IPS-18a (cell line): Measurements from ENCODE around the gene KCTD19.

Experiments
- H3K27ac ChIP-seq: one replicate; pipeline ENCODE4 v1.5.1; 2013; ENCODE audit warnings: low read length
- H3K27me3 ChIP-seq: one replicate; pipeline ENCODE4 v1.6.1; 2013; ENCODE audit warnings: mild to moderate bottlenecking, low read length; ENCODE audit not compliant: control insufficient read depth, insufficient read depth
- H3K36me3 ChIP-seq: one replicate; pipeline ENCODE4 v1.6.1; 2013; ENCODE audit warnings: low read depth, low read length; ENCODE audit not compliant: control insufficient read depth
- H3K4me1 ChIP-seq: one replicate; pipeline ENCODE4 v1.6.1; 2013; ENCODE audit warnings: low read depth, low read length; ENCODE audit not compliant: control insufficient read depth
- H3K4me3 ChIP-seq: one replicate; pipeline ENCODE4 v1.5.1; 2013; ENCODE audit warnings: low read length
- H3K9ac ChIP-seq: one replicate; pipeline ENCODE4 v1.6.1; 2013; ENCODE audit warnings: mild to moderate bottlenecking, low read length, moderate library complexity
- H3K9me3 ChIP-seq: one replicate; pipeline ENCODE4 v1.6.1; 2013; ENCODE audit warnings: low read depth, low read length; ENCODE audit not compliant: control insufficient read depth

The KCTD19 gene

DNA sequence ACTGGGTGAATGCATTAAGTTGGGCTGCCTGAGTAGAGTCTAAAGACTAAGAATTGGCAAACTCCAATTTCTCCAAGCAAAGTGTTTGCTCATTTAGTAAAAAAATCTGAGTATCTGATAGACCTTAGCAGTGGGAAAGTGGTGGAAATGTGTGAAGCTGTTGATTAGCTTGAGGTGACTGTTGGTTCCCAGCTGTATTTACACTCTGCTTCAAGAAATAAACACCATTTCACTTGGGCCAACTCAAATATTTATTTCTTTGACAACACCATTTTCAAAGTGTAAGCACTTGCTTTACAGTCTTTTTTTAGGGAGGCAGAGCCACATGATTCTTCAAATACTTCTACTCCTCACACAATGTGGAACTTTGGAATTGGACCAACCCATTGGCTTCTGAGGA lies 8.7 kb downstream of the KCTD19 start:
- Histone ChIP-seq H3K9ac (no peak overlapping the region), H3K27ac (no peak overlapping the region), H3K4me3 (no peak overlapping the region), H3K36me3 (no peaks in the 10 kb centered on the region), H3K9me3 (no peaks in the 10 kb centered on the region), H3K4me1 (peaks cover 3% of the 10 kb centered on the region), H3K27me3 (peaks cover 3% of the 10 kb centered on the region)

DNA sequence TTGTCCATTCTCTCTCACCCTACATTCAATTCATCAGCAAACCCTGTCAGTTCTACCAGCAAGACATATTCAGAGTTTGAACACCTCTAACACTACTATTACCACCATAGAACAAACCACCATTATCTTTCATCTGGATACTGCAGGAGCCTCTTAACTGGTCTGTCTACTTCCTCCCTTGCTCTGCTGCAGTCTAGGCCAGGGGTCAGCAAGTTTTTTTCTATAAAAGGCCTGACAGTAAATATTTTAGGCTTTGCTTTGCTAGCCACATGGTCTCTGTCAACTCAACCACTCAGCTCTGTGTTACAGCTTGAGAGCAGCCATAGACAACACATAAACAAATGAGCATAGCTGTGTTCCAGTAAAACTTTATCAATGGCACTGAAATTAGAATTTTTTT lies 13.8 kb downstream of the KCTD19 start:
- no peaks in the 10 kb centered on the region for H3K9me3 ChIP-seq
- H3K4me1 ChIP-seq, result no peaks in the 10 kb centered on the region
- no peak overlapping the region for H3K27ac ChIP-seq
- no peaks in the 10 kb centered on the region for H3K36me3 ChIP-seq
- no peak overlapping the region for H3K4me3 ChIP-seq
- H3K9ac ChIP-seq, result no peak overlapping the region
- no peaks in the 10 kb centered on the region for H3K27me3 ChIP-seq

DNA sequence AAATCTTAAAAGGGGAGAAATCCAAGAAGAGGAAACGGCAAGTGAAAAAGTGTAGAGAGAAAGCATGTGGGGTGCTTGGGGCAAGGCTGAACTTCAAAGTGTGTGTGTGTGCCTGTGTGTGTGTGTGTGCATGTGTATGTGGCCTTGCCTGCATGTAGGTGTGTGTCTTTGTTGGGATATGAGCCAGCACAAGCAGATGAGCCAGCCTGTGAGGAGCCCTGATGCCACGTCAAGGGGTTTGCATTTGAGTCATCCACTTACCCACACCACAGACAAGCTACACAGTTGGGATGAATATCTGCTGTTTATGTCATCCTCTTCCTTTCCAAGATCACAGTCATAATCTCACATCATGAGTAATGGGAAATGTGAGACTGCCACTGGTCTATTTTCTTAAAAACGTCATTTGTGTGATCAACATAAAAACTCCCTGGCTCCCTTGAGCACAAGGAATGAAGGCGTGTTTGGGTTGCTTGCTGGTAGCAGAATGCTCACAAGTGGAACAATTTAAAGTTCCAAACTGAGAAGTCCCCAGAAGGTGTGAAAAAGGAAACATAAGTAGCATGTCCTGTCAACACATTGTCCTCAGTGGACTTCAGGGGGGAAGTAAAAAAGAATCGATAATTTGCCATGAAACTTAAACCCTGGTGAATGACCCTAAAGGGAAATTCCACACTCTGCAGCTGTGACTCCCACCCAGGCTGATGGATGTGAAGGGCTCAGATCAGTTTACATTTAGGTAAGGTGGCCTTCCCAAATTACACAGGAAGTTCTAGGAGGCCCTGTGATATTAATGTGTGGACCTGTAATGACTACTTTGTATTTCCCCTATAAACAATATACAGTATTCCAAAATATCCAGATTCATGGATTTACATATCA lies 14.7 kb downstream of the KCTD19 start:
- H3K4me1 ChIP-seq, result no peaks in the 10 kb centered on the region
- no peaks in the 10 kb centered on the region for H3K36me3 ChIP-seq
- H3K9ac ChIP-seq, result no peak overlapping the region
- no peaks in the 10 kb centered on the region for H3K27me3 ChIP-seq
- H3K27ac ChIP-seq, result no peak overlapping the region
- no peak overlapping the region for H3K4me3 ChIP-seq
- no peaks in the 10 kb centered on the region for H3K9me3 ChIP-seq

DNA sequence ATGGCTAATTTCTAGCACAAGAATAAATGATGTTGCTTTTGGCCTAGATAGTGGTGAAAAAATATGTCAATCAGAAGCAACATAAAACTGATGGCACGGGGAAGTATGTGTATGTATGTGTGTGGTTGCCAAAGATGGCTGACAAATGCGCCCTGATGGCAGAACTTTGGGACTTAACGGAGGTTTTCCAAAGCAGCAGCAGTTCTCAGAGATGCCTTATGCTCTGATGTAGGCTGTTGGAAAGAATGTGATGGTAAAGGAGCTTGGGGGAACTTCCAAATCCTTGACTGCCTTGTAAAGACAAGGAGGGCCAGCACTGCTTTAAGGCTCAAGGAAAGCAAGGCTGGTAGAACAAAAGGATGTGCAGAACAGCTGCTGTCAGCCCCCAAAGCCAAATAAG lies 16.0 kb downstream of the KCTD19 start:
- no peak overlapping the region for H3K27ac ChIP-seq

DNA sequence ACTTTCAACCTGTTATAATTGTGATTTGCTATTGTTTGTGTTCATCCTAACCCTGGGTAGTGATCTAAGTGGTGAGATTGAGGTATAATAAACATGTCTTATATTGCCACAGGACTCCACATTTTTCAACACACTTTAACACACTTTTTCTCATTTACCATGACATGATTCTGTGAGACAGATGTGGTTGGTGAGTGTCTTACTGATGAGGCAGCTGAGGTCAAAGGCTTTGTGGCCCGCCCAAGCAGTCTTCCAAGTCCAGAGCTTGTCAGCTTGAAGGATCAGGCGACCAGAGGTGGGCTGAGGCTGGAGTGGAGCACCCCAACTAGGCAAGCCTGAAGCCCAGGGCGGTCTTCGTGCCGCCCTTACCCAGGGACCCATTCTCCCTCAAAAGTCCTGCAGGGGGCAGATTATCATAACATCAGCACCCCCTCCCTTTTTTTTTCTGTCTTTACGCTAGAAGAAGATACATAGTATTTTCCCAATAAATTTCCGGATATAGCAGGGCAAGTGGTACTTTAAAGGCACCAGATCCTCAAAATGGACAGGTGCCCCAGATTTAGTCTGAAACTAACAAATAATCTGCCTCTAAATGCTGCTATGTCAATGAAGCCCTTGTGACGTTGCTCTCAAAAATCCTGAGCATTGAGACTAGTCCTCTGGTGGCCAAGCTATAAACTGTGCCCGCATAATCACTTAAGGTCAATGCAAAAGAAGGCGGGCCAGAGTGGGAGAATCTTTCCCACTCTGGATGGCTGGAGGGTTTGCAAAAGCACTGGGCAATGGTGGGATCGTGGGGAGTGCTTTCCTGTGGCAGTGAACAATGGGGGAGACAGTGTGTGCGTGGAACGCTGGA lies 21.1 kb downstream of the KCTD19 start:
- Histone ChIP-seq H3K27me3 (no peaks in the 10 kb centered on the region), H3K9ac (no peak overlapping the region), H3K4me1 (no peaks in the 10 kb centered on the region), H3K9me3 (no peaks in the 10 kb centered on the region), H3K27ac (no peak overlapping the region), H3K4me3 (no peak overlapping the region), H3K36me3 (no peaks in the 10 kb centered on the region)

More for the DNA sequence above, 16.0 kb downstream of the KCTD19 start:
- Histone ChIP-seq H3K4me1 (no peaks in the 10 kb centered on the region), H3K27me3 (no peaks in the 10 kb centered on the region), H3K36me3 (no peaks in the 10 kb centered on the region), H3K9ac (no peak overlapping the region), H3K4me3 (no peak overlapping the region), H3K9me3 (no peaks in the 10 kb centered on the region)

DNA sequence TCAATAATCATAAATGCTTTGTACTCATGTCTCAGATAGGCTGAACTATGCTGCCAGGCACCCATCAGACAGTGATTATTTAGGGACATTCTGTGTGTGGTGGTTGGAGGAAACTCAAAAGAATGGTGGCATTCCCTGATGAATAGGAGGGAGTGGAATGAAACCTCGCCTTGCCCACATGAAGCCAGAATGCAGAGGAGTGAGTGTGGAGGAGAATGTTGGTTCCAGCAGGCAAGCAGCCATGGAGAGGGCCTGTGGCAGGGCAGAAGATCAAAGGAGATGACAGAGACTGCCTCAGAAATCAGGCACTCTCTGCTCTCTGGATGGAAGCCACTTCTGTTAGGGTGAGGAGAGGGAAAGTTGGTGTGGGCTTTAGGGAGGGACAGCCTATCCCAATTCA lies 22.5 kb downstream of the KCTD19 start:
- H3K9me3 ChIP-seq, result no peaks in the 10 kb centered on the region
- no peak overlapping the region for H3K4me3 ChIP-seq
- H3K9ac ChIP-seq, result no peak overlapping the region
- no peaks in the 10 kb centered on the region for H3K36me3 ChIP-seq
- no peak overlapping the region for H3K27ac ChIP-seq
- no peaks in the 10 kb centered on the region for H3K27me3 ChIP-seq
- H3K4me1 ChIP-seq, result no peaks in the 10 kb centered on the region

DNA sequence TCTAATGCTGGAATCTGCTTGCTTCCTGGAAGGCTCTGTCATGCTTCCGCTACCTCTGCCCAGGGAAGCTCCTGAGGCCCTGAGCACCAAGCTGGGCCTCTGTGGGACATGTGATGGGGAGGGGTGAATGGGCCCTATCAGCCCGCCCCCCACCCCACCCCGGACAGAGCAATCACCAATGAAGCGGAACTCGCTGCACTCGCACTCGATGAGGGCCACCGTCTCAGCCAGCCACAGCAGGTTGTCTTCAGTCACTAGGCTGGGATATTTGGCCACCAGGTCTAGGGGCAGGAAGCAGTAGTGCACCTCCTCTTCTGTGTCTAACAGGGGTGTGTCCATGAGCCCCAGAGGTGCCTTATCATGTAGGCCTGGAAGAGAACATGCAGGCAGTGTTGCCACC lies 23.6 kb downstream of the KCTD19 start:
- H3K9me3 ChIP-seq, result no peaks in the 10 kb centered on the region
- H3K27ac ChIP-seq, result no peak overlapping the region
- no peaks in the 10 kb centered on the region for H3K4me1 ChIP-seq
- no peak overlapping the region for H3K9ac ChIP-seq
- no peak overlapping the region for H3K4me3 ChIP-seq
- H3K36me3 ChIP-seq, result no peaks in the 10 kb centered on the region
- no peaks in the 10 kb centered on the region for H3K27me3 ChIP-seq

DNA sequence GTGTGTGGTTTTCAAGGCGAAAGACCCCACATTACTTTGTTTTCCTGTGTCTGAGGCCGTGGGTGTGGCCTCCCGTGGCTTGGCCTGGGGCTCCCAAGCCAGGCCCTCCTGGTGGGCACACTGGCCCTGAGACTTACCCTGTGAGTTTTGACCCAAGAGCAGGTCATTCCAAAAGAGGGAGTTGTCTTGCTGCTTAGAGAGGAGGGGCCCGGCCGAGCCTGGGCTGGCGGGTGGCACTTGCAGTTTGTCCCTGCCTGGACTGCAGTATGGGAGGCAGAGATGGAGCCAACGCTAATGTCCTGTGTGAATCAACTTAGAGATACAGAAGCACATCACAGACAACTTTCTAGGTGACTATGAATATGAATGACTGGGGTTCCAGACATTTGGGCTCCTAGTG lies 24.5 kb downstream of the KCTD19 start:
- Histone ChIP-seq H3K27ac (no peak overlapping the region), H3K9ac (no peak overlapping the region), H3K27me3 (no peaks in the 10 kb centered on the region), H3K9me3 (no peaks in the 10 kb centered on the region), H3K36me3 (no peaks in the 10 kb centered on the region), H3K4me1 (no peaks in the 10 kb centered on the region), H3K4me3 (no peak overlapping the region)

DNA sequence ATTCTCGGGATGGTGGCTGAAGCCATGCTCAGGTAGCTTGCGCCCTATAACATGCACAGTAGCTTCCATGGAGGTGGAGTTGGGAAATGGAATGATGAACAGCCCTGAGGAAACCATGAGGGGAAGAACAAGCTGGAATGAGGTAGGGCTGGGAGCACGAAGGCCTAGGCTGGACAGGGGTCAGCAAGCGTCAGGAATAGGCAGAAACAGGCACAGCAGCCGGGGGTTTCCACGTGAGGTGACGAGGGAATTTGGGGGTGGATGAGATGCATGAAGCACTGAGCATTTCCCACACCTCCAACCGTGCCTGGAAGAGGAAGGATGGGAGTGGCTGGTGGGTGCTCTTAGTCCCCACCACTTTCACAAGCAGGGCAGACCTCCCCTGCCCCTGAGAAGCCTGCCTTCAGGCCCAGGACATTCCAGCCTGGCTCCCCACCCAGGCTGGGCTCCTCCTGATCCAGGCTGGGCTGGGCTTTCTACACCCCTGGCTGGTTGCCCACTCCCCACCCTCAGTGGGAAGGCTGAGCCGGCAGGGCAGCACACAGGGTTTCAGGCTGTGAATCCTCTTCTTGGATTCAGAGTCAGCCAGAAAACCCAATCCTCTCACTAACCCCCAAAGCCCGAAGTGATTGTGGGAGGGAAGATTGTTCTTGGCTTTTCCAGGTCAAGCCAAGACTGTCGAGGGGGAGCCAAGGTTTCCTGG lies 25.3 kb downstream of the KCTD19 start:
- Histone ChIP-seq H3K36me3 (no peaks in the 10 kb centered on the region), H3K4me1 (no peaks in the 10 kb centered on the region), H3K9ac (no peak overlapping the region), H3K4me3 (no peak overlapping the region), H3K27ac (no peak overlapping the region), H3K9me3 (no peaks in the 10 kb centered on the region), H3K27me3 (no peaks in the 10 kb centered on the region)

DNA sequence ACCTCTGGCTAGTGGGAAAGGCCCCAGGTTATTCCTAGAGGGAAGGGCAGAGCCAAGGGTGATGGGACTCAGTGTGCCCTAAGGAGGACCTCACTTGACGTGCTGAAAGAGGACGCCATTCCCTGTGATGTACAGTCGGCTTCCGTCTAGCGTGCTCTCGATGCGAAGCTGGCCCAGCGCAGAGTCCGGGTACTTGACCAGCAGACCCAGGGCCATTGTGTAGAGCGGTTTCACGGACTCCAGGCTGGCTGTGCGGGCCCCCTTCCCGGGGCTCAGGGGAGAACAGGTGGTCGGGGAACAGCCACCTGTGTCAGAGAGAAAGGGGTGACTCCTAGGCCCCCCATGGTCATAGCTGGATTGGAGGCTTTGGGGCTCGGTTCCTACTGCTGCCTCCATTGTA lies 27.3 kb downstream of the KCTD19 start:
- H3K9ac ChIP-seq, result no peak overlapping the region
- peaks cover 5% of the 10 kb centered on the region for H3K4me1 ChIP-seq
- no peak overlapping the region for H3K27ac ChIP-seq
- H3K36me3 ChIP-seq, result no peaks in the 10 kb centered on the region
- no peak overlapping the region for H3K4me3 ChIP-seq
- no peaks in the 10 kb centered on the region for H3K9me3 ChIP-seq
- no peaks in the 10 kb centered on the region for H3K27me3 ChIP-seq

DNA sequence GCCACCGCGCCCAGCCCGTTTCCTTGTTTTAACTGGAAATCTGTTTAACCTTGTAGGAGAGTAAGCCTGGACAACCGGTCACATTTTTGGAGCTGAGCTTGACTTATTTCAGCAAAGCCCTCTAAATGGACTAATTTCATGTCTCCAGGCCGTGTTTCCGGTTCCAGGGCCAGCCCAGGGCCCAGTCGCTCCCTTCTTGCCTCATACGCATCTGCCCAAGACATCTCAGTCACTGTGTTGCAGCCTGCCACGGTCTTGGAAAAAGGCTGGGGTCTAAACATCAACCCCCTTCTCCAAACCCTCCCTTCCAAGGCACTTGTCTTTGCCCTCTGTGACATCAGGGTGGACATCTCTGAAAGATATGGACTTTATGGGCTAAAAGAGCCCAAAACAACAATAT lies 28.3 kb downstream of the KCTD19 start:
- Histone ChIP-seq H3K27me3 (no peaks in the 10 kb centered on the region), H3K9me3 (no peaks in the 10 kb centered on the region), H3K9ac (no peak overlapping the region), H3K27ac (no peak overlapping the region), H3K36me3 (no peaks in the 10 kb centered on the region), H3K4me3 (no peak overlapping the region), H3K4me1 (peaks cover 5% of the 10 kb centered on the region)
